AG04450 (cell line): ENCODE measurements around the gene CEP350. TPM values are rescaled to one million over a fixed set of nuclear protein-coding genes. Genes with fewer than 3 reads are reported as not detected.
"Not testable (repeated sequence)": the region's sequence is repeated elsewhere in the genome, so short reads cannot be mapped to it uniquely, and the experiment has no call there.

ENCODE experiments used
- CTCF ChIA-PET: fragments of 300-600, 350-600 bp; formaldehyde crosslinking; extraction: SDS; loops from one replicate; lab custom pipeline; 2022; ENCODE audit warnings: antibody characterized with exemption, inconsistent platforms; lab: Charles Lee
- POLR2A ChIA-PET: fragments of 350-600 bp; formaldehyde crosslinking; extraction: SDS; loops from one replicate; lab custom pipeline; 2021; ENCODE audit warnings: antibody characterized with exemption, inconsistent platforms; lab: Yijun Ruan, JAX
- DNase-seq: peaks from one replicate; pipeline ENCODE4 v3.0.0-alpha.2; 2011; ENCODE audit warnings: low read depth, low spot score
- H3K27ac ChIP-seq: one replicate; pipeline ENCODE4 v1.5.1; 2012; ENCODE audit warnings: low read depth, low read length, control low read depth
- H3K27me3 ChIP-seq: one replicate; pipeline ENCODE4 v1.6.0; 2012; ENCODE audit warnings: low read length; ENCODE audit not compliant: control insufficient read depth, insufficient read depth
- H3K4me3 ChIP-seq: 2 replicates; pipeline ENCODE4 v1.5.1; 2011; ENCODE audit warnings: mild to moderate bottlenecking, low read depth, low read length, control low read depth
- H3K9me3 ChIP-seq: 2 replicates; pipeline ENCODE4 v1.5.1; 2012; ENCODE audit warnings: low read length; ENCODE audit not compliant: control insufficient read depth, insufficient read depth
- CTCF ChIP-seq: IDR thresholded peaks from 2 replicates; pipeline ENCODE4 v1.5.1; 2011; ENCODE audit warnings: low read depth, low read length, control low read depth, inconsistent platforms
- polyA plus RNA-seq: library from polyadenylated mRNA; depleted of rRNA; stranded (reverse); fragments of >200 nt; gene quantifications from 2 replicates; pipeline ENCODE4 v1.2.3, GENCODE V29; 2011

Gene CEP350
- polyA plus RNA-seq, 1 experiment = 18.2 TPM

- no peak overlapping the region for H3K4me3 ChIP-seq
- no peak for TF ChIP-seq CTCF
- DNase-seq = no peak
- ChIA-PET POLR2A (no interaction called here), CTCF (interaction anchor here (1.3 kb wide), 1 partner anchor 176 kb away, joined by 3 read pairs; no protein-coding TSS in a partner anchor)
- H3K27ac ChIP-seq = no peak overlapping the region
- H3K9me3 ChIP-seq = no peaks in the 10 kb centered on the region
- H3K27me3 ChIP-seq = no peaks in the 10 kb centered on the region
These were observed 48.6 kb downstream of the CEP350 start for GRCh38 chr1:180003026-180003695.

GRCh38 chr1:180006762-180007161, 52.2 kb downstream of the CEP350 start:
- H3K27ac ChIP-seq, DNase-seq, H3K9me3 ChIP-seq, H3K4me3 ChIP-seq, H3K27me3 ChIP-seq, CTCF ChIA-PET, POLR2A ChIA-PET: not testable (repeated sequence)

- no peak overlapping the region for H3K27ac ChIP-seq
These were observed 65.4 kb downstream of the CEP350 start for GRCh38 chr1:180020017-180020416.

GRCh38 chr1:180026556-180026955, 71.9 kb downstream of the CEP350 start:
- Histone ChIP-seq H3K9me3 (no peaks in the 10 kb centered on the region), H3K27me3 (no peaks in the 10 kb centered on the region), H3K4me3 (no peak overlapping the region), H3K27ac (no peak overlapping the region)
- DNase-seq = no peak
- ChIA-PET CTCF (no interaction called here), POLR2A (no interaction called here)
- no peak for TF ChIP-seq CTCF

More at GRCh38 chr1:180020017-180020416, 65.4 kb downstream of the CEP350 start:
- Histone ChIP-seq H3K4me3 (no peak overlapping the region), H3K9me3 (no peaks in the 10 kb centered on the region), H3K27me3 (no peaks in the 10 kb centered on the region)
- POLR2A ChIA-PET = no interaction called here
- no peak for DNase-seq
- CTCF ChIA-PET = no interaction called here
- no peak for TF ChIP-seq CTCF

GRCh38 chr1:180027949-180028445, 73.4 kb downstream of the CEP350 start:
- H3K9me3 ChIP-seq = no peaks in the 10 kb centered on the region
- DNase-seq = peak; percentile 16
- POLR2A ChIA-PET = interaction anchor here (0.8 to 1.8 kb wide), 4 partner anchors 15 to 146 kb away, joined by 3 to 10 read pairs (median 4); partner anchors contain the start of gene TOR1AIP1
- CTCF ChIA-PET = no interaction called here
- no peak overlapping the region for H3K4me3 ChIP-seq
- no peaks in the 10 kb centered on the region for H3K27me3 ChIP-seq
- no peak for TF ChIP-seq CTCF
- no peak overlapping the region for H3K27ac ChIP-seq
